ENCODE measurements around the gene MED12L. TPM values are rescaled to one million over a fixed set of nuclear protein-coding genes. Genes with fewer than 3 reads are reported as not detected.
"Not testable (repeated sequence)": the region's sequence is repeated elsewhere in the genome, so short reads cannot be mapped to it uniquely, and the experiment has no call there.

MED12L gene
- total RNA-seq, 2 experiments from 2014 or later, result 2.9 to 3.4 TPM

- H3K27ac Mint-ChIP-seq, result peak overlapping the region; percentile 92
- no peak for DNase-seq
- POLR2A ChIA-PET, result interaction anchor here (0.6 to 4.0 kb wide), 9 partner anchors 16 to 609 kb away, joined by 3 to 39 read pairs (median 3); partner anchors contain the start of genes GPR171 and P2RY14
Measured at GRCh38 chr3:151227266-151227806, 141.9 kb downstream of the MED12L start.

GRCh38 chr3:151227807-151228665 lies 142.6 kb downstream of the MED12L start:
- peak; percentile 89 for DNase-seq
- intact Hi-C loops (cut with micrococcal nuclease), result loop anchor here (1.0 to 2.0 kb wide), 3 partner anchors 23 to 59 kb away; no protein-coding TSS in a partner anchor
- peak; percentile 92 for TF ChIP-seq CTCF (IDR thresholded peaks at IDR 0.05)
- Mint-ChIP-seq H3K36me3 (ENCODE audit: low read depth) (peaks cover 2% of the 10 kb centered on the region), H3K27me3 (no peaks in the 10 kb centered on the region), H3K4me1 (ENCODE audit: low read depth) (peaks cover 64% of the 10 kb centered on the region), H3K4me3 (peak overlapping the region; percentile 28), H3K27ac (peak overlapping the region; percentile 92), H3K9me3 (no peaks in the 10 kb centered on the region)
- ATAC-seq, result peak; percentile 64
- POLR2A ChIA-PET, result interaction anchor here (0.7 to 4.0 kb wide), 11 partner anchors 17 to 608 kb away, joined by 3 to 39 read pairs (median 3); partner anchors contain the start of genes GPR171 and P2RY14
- CTCF ChIA-PET, result interaction anchor here (0.6 to 8.5 kb wide), 43 partner anchors 8 to 611 kb away, joined by 3 to 254 read pairs (median 4); partner anchors contain the start of genes GPR171, GPR87 and P2RY14

More at GRCh38 chr3:151227266-151227806, 141.9 kb downstream of the MED12L start:
- CTCF ChIA-PET, result interaction anchor here (0.7 to 8.5 kb wide), 27 partner anchors 8 to 612 kb away, joined by 3 to 254 read pairs (median 5); partner anchors contain the start of genes GPR171 and P2RY14
- TF ChIP-seq CTCF (IDR thresholded peaks at IDR 0.05), result no peak
- intact Hi-C loops (cut with micrococcal nuclease), result loop anchor here (2.0 kb wide), 2 partner anchors 23 to 59 kb away; no protein-coding TSS in a partner anchor
- Mint-ChIP-seq H3K4me3 (peak overlapping the region; percentile 9), H3K4me1 (ENCODE audit: low read depth) (peaks cover 64% of the 10 kb centered on the region), H3K9me3 (peaks cover 5% of the 10 kb centered on the region), H3K27me3 (no peaks in the 10 kb centered on the region), H3K36me3 (ENCODE audit: low read depth) (peaks cover 5% of the 10 kb centered on the region)
- ATAC-seq, result peak; percentile 9

- Mint-ChIP-seq H3K4me3 (no peak overlapping the region), H3K4me1 (ENCODE audit: low read depth) (peaks cover 64% of the 10 kb centered on the region), H3K27ac (peak overlapping the region; percentile 92), H3K36me3 (ENCODE audit: low read depth) (peaks cover 2% of the 10 kb centered on the region), H3K27me3 (no peaks in the 10 kb centered on the region), H3K9me3 (no peaks in the 10 kb centered on the region)
- DNase-seq, result no peak
- intact Hi-C loops (cut with micrococcal nuclease), result loop anchor here (1.0 kb wide), 1 partner anchor 55 kb away; no protein-coding TSS in a partner anchor
- ATAC-seq, result no peak
- ChIA-PET CTCF (interaction anchor here (0.5 to 8.5 kb wide), 35 partner anchors 7 to 611 kb away, joined by 3 to 254 read pairs (median 5); partner anchors contain the start of genes GPR171, GPR87 and P2RY14), POLR2A (interaction anchor here (1.1 to 3.0 kb wide), 5 partner anchors 23 to 52 kb away, joined by 3 to 8 read pairs (median 4); partner anchors contain the start of gene P2RY14)
- TF ChIP-seq CTCF (IDR thresholded peaks at IDR 0.05), result no peak
Measured at GRCh38 chr3:151228666-151229040, 143.2 kb downstream of the MED12L start.

GRCh38 chr3:151230646-151231045 lies 145.2 kb downstream of the MED12L start:
- Mint-ChIP-seq H3K4me1 (ENCODE audit: low read depth) (peaks cover 49% of the 10 kb centered on the region), H3K36me3 (ENCODE audit: low read depth) (peaks cover 2% of the 10 kb centered on the region), H3K4me3 (peak overlapping the region; percentile 34), H3K9me3 (no peaks in the 10 kb centered on the region), H3K27me3 (no peaks in the 10 kb centered on the region), H3K27ac (peak overlapping the region; percentile 73)
- CTCF ChIA-PET, result interaction anchor here (1.0 to 8.5 kb wide), 9 partner anchors 20 to 607 kb away, joined by 3 to 254 read pairs (median 4); partner anchors contain the start of gene P2RY14
- intact Hi-C loops (cut with micrococcal nuclease), result no loop called here
- ATAC-seq (peak; percentile 19), DNase-seq (no peak)
- TF ChIP-seq CTCF (IDR thresholded peaks at IDR 0.05), result no peak
- POLR2A ChIA-PET, result no interaction called here

GRCh38 chr3:151232403-151232802 lies 146.9 kb downstream of the MED12L start:
- ATAC-seq; intact Hi-C loops (cut with micrococcal nuclease); POLR2A ChIA-PET; H3K27me3 Mint-ChIP-seq; H3K27ac Mint-ChIP-seq; H3K9me3 Mint-ChIP-seq; H3K4me3 Mint-ChIP-seq; DNase-seq; H3K36me3 Mint-ChIP-seq (ENCODE audit: low read depth): not testable (repeated sequence)
- H3K4me1 Mint-ChIP-seq (ENCODE audit: low read depth), result peaks cover 32% of the 10 kb centered on the region
- CTCF ChIA-PET, result interaction anchor here (1.1 to 2.0 kb wide), 2 partner anchors 46 to 65 kb away, joined by 5 to 7 read pairs; partner anchors contain the start of gene P2RY14
